IMR-90 (cell line): ENCODE data around the gene NIPAL3.

Experiments used
- CEBPB ChIP-seq: IDR thresholded peaks from 2 replicates; pipeline ENCODE4 v1.6.1; 2012; ENCODE audit warnings: low read depth, low read length, improper control_type of control experiment
- CHD1 ChIP-seq: IDR thresholded peaks from 2 replicates; pipeline ENCODE4 v1.6.1; 2012; ENCODE audit warnings: low read depth, low read length, improper control_type of control experiment
- CTCF ChIP-seq: conservative IDR thresholded peaks from 2 replicates; pipeline ENCODE4 v1.5.1; 2012; ENCODE audit warnings: mild to moderate bottlenecking, low read depth, low read length, improper control_type of control experiment
- FOS ChIP-seq: fragments of 150-350 bp; IDR thresholded peaks from 2 replicates; pipeline ENCODE4 v1.6.1; 2016; ENCODE audit warnings: low read depth, low read length
- MAFK ChIP-seq: IDR thresholded peaks from 2 replicates; pipeline ENCODE4 v1.6.1; 2012; ENCODE audit warnings: low read depth, low read length, improper control_type of control experiment
- MXI1 ChIP-seq: IDR thresholded peaks from 2 replicates; pipeline ENCODE4 v1.6.1; 2012; ENCODE audit warnings: low read depth, mild to moderate bottlenecking, low read length, moderate library complexity, borderline replicate concordance
- POLR2A ChIP-seq: IDR thresholded peaks from 2 replicates; pipeline ENCODE4 v1.6.1; 2012; ENCODE audit warnings: mild to moderate bottlenecking, low read depth, low read length
- RAD21 ChIP-seq: IDR thresholded peaks from 2 replicates; pipeline ENCODE4 v1.6.1; 2012; ENCODE audit warnings: low read length, improper control_type of control experiment
- RCOR1 ChIP-seq: IDR thresholded peaks from 2 replicates; pipeline ENCODE4 v1.6.1; 2012; ENCODE audit warnings: mild to moderate bottlenecking, low read length, improper control_type of control experiment; ENCODE audit not compliant: insufficient replicate concordance
- RFX5 ChIP-seq: IDR thresholded peaks from 2 replicates; pipeline ENCODE4 v1.8.0; 2012; ENCODE audit warnings: low read depth, mild to moderate bottlenecking, low read length, moderate library complexity
- SMC3 ChIP-seq: fragments of 150-350 bp; IDR thresholded peaks from 2 replicates; pipeline ENCODE4 v1.6.1; 2016; ENCODE audit warnings: low read depth, mild to moderate bottlenecking, antibody characterized with exemption, low read length, moderate library complexity

- TF ChIP-seq CTCF: no peak
- TF ChIP-seq SMC3: no peak
- no peak for TF ChIP-seq RAD21
- no peak for TF ChIP-seq CHD1
- no peak for TF ChIP-seq CEBPB
- TF ChIP-seq RFX5: no peak
- TF ChIP-seq MXI1: no peak
- TF ChIP-seq RCOR1: no peak
- TF ChIP-seq POLR2A: no peak
- TF ChIP-seq FOS: no peak
- TF ChIP-seq MAFK: no peak
These were observed 102.3 kb downstream of the NIPAL3 start for GRCh38 chr1:24517898-24518297.
